HG03139 (cell line): ENCODE data around the gene DPP3.

ENCODE experiments used
- ATAC-seq: cut with Tn5 transposase; IDR thresholded peaks from one replicate; pipeline ENCODE4 v1.9.1; 2021; ENCODE audit not compliant: unreplicated experiment

The DPP3 gene

DNA sequence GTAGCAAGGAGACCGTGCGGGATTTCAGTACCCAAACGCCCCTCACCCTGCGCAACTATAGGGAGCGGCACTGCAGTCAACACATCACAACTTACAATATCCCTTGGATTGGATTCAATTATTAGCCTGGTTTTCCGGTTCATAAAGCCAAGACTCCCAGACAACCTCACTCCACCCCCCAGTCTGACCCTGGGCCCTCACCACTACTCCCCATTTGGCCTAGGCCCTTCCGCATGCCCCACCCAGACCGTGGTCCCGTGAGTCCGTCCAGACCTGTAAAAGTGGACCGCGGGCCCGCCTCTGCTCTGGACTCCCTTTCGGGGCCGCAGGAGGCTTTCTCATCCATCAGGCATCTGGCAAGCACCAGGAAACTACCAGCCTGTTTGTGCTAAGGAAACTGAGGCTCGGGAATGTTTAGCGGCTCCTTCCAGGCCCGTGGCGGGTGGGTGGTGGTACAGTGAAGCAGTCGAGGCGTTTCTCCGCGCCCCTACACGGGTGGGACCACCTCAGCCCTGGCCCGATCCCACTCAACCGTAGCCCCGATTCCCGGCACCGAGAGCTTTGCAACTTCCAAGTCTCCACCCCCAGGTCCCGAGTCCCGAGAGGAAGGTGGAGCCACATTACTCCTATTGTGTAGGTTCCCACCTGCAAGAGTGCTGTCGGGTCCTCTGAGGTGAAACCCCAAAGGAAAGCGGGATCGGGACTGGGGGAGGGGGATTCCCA lies 679 bp upstream of the DPP3 start:
- ATAC-seq = peak; percentile 14

DNA sequence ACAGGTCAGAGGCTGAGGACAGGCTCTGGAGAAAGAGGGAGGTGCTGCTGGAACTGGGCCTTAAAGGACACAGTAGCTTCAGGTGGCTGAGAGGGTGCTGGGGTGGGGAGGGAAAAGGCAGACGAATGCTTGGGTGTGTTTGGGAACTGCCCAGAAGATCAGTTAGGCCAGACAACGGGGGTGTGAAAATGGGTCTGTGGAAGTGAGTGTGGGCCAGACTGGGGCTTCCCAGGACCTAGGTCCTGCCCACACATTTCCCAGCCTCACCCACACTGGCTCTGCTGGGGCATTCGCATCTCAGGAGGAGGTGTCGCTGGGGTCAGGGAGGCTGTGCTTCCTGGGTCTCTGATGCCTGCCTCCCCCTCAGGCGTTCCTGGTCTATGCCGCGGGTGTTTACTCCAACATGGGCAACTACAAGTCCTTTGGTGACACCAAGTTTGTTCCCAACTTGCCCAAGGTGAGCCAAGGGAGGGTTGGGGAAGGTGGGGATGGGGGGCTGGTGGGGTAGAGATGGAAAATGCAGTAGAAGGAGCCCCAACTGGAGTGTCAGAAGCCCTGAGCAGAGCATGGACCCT lies 4.7 kb downstream of the DPP3 start:
- no peak for ATAC-seq

DNA sequence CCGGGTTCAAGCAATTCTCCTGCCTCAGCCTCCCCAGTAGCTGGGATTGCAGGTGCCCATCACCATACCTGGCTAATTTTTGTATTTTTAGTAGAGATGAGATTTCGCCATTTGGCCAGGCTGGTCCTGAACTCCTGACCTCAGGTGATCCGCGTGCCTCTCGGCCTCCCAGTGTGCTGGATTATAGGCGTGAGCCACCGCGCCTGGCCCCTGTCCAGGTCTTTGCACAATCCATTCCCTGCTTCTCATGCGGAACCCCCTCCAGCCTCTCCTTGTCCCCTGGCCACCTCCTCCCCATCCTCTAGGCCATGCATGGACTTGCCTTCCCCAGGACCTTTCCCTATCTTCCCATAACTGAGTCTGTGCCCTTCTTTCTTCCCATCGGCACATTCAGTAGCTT lies 8.7 kb downstream of the DPP3 start:
- no peak for ATAC-seq

DNA sequence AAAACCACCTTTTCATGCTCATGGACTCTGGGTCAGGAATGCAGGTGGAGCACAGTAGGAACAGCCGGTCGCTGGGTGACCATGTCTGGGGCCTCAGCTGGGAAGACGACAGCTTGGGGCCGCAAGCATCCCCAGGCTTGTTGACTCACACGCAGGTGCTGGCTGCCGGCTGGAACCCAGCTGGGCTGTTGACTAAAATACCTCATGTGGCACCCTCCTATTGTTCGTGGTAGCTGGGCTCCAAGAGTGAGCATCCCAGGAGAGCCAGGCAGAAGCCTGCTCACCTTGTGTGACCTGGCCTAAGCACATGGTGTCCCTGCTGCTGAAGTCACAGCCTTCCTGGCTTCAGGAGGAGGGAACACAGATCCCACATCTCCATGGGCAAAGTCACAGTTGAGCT lies 9.4 kb downstream of the DPP3 start:
- no peak for ATAC-seq

DNA sequence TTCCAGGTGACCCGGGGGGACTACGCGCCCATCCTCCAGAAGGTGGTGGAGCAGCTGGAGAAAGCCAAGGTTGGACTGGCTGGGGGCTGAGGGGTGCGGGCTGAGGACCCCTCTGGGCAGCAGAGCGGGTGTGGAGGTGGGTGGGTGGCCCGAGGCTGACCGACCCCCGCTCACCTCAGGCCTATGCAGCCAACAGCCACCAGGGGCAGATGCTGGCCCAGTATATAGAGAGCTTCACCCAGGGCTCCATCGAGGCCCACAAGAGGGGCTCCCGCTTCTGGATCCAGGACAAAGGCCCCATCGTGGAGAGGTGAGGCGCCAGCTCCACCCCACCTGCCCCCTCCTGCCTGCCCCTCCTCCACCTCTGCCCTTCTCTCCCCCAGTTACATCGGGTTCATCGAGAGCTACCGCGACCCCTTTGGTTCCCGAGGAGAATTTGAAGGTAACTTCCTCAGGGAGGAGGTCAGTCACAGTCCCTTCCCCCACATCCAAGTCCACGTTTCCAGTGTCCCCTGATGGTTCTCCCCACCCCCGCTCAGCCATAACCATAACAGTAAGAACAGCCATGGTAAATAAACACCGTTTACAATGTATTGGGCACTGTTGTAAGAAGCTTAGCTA lies 11.2 kb downstream of the DPP3 start:
- no peak for ATAC-seq

DNA sequence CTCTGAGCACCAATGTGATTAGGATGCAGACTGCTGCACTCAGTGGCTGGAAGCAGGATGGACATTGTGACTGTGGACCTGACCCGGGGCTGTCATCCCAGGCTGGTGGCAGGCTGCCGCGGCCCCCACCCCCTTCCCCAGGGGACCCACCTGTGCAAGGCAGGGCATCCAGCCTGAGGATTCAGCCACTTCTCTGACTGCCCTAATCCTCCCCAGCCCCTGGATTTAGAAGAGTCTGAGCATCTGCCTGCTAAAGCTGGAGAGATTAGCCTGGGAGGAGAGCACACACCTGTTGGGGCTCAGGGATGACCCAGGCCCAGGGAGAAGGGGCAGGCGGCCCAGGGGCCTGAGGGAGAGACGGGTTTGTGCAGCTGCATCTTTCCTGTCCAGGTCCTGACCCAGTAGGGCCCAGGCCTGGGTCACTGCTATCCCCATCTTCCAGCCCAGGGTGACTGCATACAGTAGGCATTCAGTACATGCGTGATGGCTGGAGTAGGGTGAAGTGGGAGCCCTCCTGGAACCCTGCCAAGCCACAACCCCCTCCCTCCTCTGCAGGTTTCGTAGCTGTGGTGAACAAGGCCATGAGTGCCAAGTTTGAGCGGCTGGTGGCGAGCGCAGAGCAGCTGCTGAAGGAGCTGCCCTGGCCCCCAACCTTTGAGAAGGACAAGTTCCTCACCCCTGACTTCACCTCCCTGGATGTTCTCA lies 12.1 kb downstream of the DPP3 start:
- ATAC-seq = no peak

DNA sequence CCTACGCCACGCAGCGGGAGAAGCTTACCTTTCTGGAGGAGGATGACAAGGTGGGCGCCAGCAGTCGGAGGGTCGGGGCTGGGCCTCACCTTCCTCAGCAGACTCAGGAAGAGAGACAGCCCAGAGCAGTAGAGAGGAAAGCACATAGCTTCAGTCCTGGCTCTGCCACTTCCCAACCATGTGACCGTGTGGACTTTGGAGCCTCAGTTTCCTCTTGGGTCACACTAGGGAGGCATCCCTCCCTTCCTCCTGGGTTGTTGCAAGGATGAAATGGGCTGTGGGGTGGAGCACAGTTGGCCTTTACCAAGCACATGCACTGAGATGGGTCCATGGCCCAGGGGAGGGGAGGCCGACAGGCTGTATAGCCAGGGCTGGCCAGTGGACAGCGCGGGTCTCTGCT lies 12.9 kb downstream of the DPP3 start:
- ATAC-seq = no peak

DNA sequence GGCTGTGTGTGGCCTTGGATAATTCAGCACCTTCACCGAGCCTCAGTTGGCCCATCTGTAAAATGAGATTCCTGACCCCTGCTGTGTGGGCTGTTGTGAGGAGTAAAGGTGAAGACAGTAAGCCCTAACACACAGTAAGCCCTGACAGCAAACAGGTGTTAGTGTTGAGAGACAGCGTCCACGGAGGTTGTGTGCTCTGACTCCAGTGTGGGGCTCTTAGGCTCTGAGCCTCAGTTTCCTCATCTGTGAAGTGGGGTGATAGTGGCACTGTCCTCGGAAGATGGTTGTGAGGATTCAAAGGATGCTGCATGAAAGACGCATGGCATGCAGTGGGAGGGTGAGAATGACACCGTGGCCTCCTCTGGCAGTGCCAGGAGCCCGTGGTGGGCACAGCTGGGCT lies 14.2 kb downstream of the DPP3 start:
- ATAC-seq = no peak

DNA sequence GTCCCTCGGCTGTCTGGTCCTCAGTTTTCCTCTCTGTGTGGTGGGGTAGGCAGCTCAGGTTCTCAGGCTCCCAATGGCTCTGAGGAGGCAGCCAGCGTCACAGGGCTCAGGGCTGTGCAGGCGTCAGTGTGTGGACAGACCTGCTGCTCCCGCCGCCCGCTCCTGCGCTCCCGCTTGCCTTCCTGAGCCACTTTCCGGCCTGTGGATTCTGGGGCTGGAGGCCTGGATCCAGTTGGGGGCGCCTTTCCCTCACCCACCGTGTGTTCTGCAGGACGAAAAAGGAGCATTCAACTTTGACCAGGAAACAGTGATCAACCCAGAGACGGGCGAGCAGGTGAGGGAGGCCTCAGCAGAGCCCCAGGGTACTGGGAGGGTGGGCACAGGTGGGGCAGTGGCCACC lies 14.7 kb downstream of the DPP3 start:
- no peak for ATAC-seq

DNA sequence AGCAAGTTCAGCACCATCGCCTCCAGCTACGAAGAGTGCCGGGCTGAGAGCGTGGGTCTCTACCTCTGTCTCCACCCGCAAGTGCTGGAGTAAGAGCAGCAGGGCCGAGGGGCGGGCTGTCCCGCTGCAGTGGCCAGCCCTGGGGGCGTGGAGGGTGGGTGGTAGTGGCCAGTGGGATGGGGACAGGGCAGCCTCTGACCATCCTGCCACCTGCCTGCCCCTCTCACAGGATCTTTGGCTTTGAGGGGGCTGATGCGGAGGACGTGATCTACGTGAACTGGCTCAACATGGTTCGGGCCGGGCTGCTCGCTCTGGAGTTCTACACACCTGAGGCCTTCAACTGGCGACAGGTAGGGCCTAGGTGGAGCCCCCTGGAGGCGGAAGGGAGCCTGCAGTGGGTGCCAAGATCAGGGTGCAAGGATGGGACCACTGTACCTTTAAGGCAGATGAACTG lies 15.2 kb downstream of the DPP3 start:
- ATAC-seq = no peak

DNA sequence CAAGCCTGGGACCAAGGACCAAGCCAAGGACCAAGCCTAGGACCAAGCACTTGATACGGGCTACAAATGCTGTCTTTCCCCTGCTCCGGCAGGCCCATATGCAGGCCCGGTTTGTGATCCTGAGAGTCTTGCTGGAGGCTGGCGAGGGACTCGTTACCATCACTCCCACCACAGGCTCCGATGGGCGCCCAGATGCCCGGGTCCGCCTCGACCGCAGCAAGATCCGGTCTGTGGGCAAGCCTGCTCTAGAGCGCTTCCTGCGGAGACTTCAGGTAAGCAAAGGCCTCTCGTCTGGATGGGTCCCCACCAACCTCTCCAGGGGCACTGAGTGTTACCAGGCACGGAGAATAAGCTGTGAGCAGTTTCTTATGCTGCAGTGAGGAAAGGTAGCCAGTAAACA lies 17.0 kb downstream of the DPP3 start:
- ATAC-seq = no peak

DNA sequence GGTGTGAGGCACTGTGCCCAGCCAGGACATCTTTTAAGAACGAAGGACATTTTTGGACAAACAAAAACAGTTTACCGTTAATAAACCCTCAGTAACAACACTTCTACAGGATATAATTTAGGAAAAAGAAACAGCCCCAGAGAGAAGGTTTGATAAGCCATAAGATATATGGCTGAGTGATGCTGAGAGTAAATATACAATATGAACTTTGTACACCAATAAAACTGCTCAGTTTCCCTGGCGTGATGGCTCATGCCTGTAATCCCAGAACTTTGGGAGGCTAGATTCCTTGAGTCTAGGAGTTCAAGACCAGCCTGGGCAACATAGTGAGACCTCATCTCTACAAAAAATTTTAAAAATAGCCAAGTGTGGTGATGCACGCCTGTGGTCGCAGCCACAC lies 18.3 kb downstream of the DPP3 start:
- ATAC-seq = no peak

DNA sequence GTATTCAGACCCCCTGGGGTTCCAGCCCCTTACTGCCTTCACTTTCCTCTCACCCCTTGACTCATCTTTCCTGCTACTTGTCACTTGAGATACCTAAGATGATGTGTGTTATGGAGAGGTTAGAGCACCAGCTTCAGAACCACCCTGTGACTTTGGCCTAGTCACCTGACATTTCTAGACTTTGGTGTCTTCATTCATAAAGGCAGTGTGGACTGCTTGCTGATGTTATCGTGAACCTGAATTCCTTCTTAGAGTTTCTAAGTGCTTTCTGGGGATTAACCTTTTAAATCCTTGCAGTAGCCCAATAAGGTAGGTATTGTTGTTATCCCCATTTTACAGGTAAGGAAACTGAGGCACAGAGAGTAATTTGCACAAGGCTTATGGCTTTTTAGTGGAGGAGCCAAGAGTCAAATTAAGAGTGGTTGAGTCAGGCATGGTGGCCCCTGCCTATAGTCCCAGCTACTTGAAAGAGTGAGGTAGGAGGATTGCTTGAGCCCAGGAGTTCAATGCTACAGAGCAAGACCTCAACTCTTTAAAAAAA lies 25.1 kb downstream of the DPP3 start:
- no peak for ATAC-seq

DNA sequence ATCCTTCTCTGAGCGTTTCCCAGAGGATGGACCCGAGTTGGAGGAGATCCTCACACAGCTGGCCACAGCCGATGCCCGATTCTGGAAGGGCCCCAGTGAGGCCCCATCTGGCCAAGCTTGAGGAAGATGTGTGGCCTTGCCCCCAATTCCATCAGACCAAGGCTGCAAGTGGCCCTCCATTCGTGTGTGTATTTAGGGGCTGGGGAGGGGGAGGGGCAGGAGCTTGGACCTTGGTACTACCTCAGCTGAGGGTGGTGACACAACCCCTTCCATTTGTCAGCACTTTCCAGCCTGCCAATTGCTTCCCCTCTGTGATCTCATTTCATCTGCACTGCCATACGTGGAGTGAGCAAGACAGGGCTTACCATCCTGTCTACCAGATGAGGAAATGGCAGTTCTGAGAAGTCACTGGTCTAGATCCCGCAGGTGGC lies 28.9 kb downstream of the DPP3 start:
- no peak for ATAC-seq

DNA sequence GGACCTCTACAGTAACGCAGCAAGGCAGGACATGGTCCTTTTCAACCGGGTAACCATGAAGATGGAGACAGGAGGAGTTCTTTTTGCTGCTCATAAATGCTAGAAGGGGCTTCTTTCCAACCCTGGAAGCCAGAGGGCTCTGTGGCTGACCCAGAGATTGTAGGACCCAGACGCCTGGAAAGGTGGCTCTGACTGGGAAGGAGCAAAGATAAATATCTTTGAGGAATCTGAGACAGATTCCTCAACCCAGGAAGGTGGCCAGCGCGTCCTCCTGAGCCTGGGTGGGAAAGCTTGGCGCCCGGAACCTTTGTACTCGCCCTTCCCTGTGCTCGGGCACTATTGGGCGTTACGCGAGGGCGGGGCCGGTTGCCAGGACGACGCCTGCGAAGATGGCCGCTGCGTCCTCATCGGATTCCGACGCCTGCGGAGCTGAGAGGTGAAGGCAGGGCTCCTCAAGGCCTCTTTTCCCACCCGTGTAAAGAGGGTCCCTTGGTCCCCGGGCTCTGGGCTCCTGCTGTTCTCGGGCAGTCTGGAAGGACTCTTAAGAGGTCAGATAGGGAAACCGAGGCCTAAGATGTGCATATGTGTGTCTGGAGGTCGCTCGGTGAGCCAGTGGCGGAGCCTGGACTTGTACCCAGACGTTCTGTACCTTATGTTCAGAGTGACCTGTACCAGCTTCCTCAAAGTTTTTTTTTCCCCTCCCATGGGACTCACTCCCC lies 30.2 kb downstream of the DPP3 start, which contains the start of gene BBS1:
BBS1 (plus strand) TSS at position 365 of the 719 bp plus-strand sequence; CDS start at position 390, 25 bp downstream.
- peak; percentile 83 for ATAC-seq

DNA sequence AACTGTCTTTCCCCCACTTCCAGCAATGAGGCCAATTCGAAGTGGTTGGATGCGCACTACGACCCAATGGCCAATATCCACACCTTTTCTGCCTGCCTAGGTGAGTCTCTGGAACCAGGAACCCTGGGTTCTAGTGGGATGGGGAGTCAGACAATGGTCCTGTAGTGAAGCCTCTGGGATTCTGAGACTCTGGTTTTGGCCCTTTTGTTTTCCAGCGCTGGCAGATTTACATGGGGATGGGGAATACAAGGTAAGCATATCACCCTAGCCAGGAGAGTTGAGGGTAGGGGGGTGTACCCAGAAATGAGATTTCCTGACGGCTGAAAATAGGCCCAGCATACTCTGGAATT lies 30.7 kb downstream of the DPP3 start:
- no peak for ATAC-seq

DNA sequence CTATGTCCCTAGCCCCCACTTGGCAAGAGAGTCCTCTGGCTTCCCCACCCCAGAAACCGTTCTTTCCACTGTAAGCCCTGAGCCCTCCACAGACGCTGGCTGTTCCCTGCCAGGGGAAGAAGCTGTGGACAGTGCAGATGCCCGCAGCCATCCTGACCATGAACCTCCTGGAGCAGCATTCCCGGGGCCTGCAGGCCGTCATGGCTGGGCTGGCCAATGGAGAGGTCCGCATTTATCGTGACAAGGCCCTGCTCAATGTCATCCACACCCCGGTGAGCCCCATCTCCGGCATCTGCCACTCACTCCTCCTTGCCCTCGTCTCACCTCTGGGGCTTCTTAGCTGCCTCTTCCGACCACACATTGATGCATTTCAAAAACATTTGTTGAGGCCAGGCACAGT lies 43.4 kb downstream of the DPP3 start:
- no peak for ATAC-seq

DNA sequence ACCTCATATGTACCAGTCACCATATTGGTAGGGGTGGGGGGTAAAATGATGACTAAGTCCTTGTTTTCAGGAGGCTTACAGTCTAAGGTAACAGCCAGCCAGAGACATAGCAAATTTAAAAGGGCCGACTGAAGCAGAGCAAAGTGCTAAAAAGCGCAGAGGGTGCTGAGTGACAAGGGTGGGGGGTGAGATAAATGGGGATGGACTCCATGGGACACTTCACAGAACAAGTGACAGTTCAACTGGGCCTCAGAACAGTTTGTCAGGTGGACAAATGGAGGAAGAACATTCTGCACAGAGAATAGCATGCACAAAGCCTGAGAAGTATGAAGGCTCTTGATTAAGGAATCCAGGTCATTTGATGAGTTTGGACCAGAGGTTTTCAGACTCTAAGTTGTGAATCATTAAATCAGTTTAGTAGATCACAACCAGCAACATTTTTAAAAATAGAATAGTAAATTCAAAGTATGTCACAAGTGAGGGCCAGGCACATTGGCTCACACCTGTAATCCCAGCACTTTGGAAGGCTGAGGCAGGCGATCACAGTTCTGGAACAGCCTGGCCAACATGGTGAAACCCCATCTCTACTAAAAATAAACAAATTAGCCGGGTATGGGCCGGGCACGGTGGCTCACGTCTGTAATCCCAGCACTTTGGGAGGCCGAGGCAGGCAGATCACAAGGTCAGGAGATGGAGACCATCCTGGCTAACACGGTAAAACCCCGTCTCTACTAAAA lies 44.2 kb downstream of the DPP3 start:
- no peak for ATAC-seq

DNA sequence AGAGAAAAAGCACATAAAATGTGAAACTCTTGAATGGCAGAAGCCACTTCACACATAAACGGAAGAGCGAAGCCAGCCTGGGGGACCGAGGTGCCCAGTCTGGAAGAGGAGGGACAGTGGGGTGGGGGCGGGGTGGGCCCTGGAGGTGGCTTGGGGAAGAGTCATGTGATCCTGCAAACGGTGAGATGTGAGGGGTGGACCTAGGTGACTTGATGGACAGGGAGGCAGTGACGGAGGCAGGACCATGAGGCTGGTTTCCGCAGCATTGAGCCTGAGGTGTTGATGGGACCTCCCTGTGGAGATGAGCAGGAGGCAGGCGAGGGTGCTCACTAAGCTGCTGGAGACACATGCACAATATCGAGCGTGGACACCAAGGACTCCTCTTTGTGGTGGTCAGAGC lies 48.8 kb downstream of the DPP3 start:
- ATAC-seq = no peak

DNA sequence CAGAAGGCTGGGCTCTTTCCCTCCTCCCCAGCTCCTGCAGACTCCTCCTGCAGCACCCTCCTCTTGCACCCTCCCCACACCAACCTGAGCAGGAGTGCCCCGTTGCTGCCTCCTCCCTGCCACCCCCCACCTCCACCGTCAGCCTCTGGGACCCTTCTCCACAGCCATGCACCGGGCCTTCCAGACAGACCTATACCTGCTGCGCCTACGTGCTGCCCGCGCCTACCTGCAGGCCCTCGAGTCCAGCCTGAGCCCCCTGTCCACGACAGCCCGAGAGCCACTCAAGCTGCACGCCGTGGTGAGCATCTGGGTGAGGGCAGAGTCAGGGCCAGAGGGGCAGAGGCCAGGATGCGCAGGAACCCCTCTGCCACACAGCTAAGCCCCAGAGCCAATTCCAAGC lies 49.4 kb downstream of the DPP3 start:
- no peak for ATAC-seq
